Body of pancreas (tissue), 4 donors: ENCODE results near the gene COMT.

Experiments used
- CTCF ChIP-seq, 7 experiments: fragments of 450-650 bp in 4 of 7; fragments of 200-600 bp in 3 of 7; sonication (generic) in 3 of 7; IDR thresholded peaks; one replicate each; pipeline ENCODE4 v1.5.1; 2016 to 2019; ENCODE audit warnings: antibody characterized with exemption in 7 of 7
- POLR2A ChIP-seq, 3 donors: fragments of 450-650 bp; IDR thresholded peaks; one replicate each; pipeline ENCODE4 v1.6.1; 2016; ENCODE audit warnings: antibody characterized with exemption in 3 of 3, mild to moderate bottlenecking in 2 of 3

GRCh38 chr22:20018001-20018400, 76.4 kb downstream of the COMT start:
- no peak for TF ChIP-seq CTCF (IDR thresholded peaks at IDR 0.05)
- TF ChIP-seq POLR2A (IDR thresholded peaks at IDR 0.05), result no peak
